SK-N-MC (cell line): ENCODE data around the gene HJURP.

Experiments
- EZH2 ChIP-seq: fragments of 200-600 bp; sonication (generic); IDR thresholded peaks from one replicate; pipeline ENCODE4 v1.6.1; 2017; ENCODE audit warnings: antibody characterized with exemption
- FOXP2 ChIP-seq: optimal IDR thresholded peaks from 2 replicates; pipeline ENCODE3; 2011; ENCODE audit warnings: mild to moderate bottlenecking, moderate library complexity; ENCODE audit not compliant: insufficient read depth; ENCODE audit errors: extremely low read length, control extremely low read depth
- POLR2AphosphoS5 ChIP-seq: IDR thresholded peaks from 2 replicates; pipeline ENCODE4 v1.6.1; 2012; ENCODE audit warnings: mild to moderate bottlenecking, low read depth, low read length, borderline replicate concordance

DNA sequence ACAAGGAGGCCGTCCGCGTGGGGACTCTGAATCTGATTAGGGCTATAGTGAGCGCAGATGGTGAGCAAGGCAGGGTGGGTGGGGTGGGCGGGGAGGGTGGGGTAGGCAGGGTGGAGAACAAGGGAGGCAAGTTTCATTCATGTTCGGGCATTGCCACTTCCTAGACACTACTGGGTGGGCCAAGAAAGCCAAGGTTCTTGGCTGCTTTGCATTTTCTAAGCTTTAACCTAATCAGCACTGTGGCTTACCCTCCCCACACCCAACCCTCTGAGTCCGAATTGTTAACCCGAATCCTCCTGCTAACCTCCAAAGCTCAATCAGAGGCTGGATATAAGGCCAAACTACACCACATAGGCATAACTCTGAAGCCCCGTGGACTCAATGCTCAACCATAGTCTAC, 58.1 kb downstream of the HJURP start:
- TF ChIP-seq EZH2 = no peak
- no peak for TF ChIP-seq POLR2AphosphoS5
- TF ChIP-seq FOXP2 = no peak
